Measurements from ENCODE around the gene EEF1G. TPM values are rescaled to one million over a fixed set of nuclear protein-coding genes. Genes with fewer than 3 reads are reported as not detected.
"Not testable (repeated sequence)": the region's sequence is repeated elsewhere in the genome, so short reads cannot be mapped to it uniquely, and the experiment has no call there.

Gene EEF1G
- 928 TPM for total RNA-seq (ENCODE audit: unreplicated experiment)
- long read RNA-seq, transcript EEF1G-201 (10 exons, 1,523 nt): major isoform, 4,248 of 4,486 reads
- long read RNA-seq, transcript EEF1G-203 (9 exons, 2,496 nt): minor isoform, 193 of 4,486 reads
- long read RNA-seq, partial matches to known transcripts: 12 of 4,486 reads
- long read RNA-seq, other reads (novel, unspliced or antisense): 33 of 4,486 reads

GRCh38 chr11:62573592-62574362, at the start of gene EEF1G:
TSS of gene EEF1G (minus strand) at chr11:62573891. CDS start at chr11:62573842, 49 bp downstream.
- H3K4me3 Mint-ChIP-seq (ENCODE audit: unreplicated experiment): peak within 1 kb of the TSS; percentile 99
- H3K27ac Mint-ChIP-seq (ENCODE audit: unreplicated experiment): peak within 1 kb of the TSS; percentile 94
- TF ChIP-seq, protein P1, sequence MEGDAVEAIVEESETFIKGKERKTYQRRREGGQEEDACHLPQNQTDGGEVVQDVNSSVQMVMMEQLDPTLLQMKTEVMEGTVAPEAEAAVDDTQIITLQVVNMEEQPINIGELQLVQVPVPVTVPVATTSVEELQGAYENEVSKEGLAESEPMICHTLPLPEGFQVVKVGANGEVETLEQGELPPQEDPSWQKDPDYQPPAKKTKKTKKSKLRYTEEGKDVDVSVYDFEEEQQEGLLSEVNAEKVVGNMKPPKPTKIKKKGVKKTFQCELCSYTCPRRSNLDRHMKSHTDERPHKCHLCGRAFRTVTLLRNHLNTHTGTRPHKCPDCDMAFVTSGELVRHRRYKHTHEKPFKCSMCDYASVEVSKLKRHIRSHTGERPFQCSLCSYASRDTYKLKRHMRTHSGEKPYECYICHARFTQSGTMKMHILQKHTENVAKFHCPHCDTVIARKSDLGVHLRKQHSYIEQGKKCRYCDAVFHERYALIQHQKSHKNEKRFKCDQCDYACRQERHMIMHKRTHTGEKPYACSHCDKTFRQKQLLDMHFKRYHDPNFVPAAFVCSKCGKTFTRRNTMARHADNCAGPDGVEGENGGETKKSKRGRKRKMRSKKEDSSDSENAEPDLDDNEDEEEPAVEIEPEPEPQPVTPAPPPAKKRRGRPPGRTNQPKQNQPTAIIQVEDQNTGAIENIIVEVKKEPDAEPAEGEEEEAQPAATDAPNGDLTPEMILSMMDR (IDR thresholded peaks at IDR 0.05; ENCODE audit: partially characterized antibody, unreplicated experiment): no peak
- H3K4me1 Mint-ChIP-seq (ENCODE audit: low read depth, unreplicated experiment): peaks cover 16% of the 10 kb centered on the region
- peaks cover 3% of the 10 kb centered on the region for H3K36me3 Mint-ChIP-seq (ENCODE audit: unreplicated experiment)
- H3K27me3 Mint-ChIP-seq (ENCODE audit: unreplicated experiment): peaks cover 8% of the 10 kb centered on the region
- peaks cover 5% of the 10 kb centered on the region for H3K9me3 Mint-ChIP-seq (ENCODE audit: unreplicated experiment)
- DNase-seq: peak; percentile 95

DNA sequence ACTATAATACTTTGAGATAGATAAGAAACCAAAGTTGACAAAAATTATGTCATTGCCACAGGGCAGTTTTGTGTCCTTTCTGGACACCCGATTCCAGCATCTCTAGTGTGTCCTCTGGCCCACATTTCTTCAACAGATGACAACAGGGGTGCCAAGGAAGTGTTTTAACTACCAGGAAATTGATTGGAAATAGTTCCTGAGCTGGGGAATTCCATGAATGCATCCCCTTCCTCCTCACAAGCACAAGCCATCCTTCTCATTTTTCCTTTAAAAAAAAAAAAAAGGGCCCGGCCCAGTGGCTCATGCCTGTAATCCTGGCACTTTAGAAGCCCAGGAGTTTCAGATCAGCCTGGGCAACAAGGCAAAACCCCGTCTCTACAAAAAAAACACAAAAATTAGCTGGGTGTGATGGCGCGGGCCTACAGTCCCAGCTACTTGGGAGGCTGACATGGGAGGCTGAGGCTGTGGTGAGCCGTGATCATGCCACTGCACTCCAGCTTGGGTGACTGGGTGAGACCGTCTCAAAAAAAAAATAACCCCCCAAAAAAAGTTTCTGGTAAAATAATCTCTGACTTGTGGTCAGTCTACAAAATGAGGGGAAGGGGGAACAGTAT, 48.9 kb upstream of the EEF1G start:
- Mint-ChIP-seq H3K4me1 (ENCODE audit: low read depth, unreplicated experiment) (peaks cover 6% of the 10 kb centered on the region), H3K9me3 (ENCODE audit: unreplicated experiment) (peaks cover 14% of the 10 kb centered on the region), H3K36me3 (ENCODE audit: unreplicated experiment) (peaks cover 5% of the 10 kb centered on the region), H3K27me3 (ENCODE audit: unreplicated experiment) (peaks cover 10% of the 10 kb centered on the region), H3K27ac (ENCODE audit: unreplicated experiment) (peak overlapping the region; percentile 82), H3K4me3 (ENCODE audit: unreplicated experiment) (peak overlapping the region; percentile 83)
- TF ChIP-seq, protein P1 (IDR thresholded peaks at IDR 0.05; ENCODE audit: partially characterized antibody, unreplicated experiment): no peak
- no peak for DNase-seq

DNA sequence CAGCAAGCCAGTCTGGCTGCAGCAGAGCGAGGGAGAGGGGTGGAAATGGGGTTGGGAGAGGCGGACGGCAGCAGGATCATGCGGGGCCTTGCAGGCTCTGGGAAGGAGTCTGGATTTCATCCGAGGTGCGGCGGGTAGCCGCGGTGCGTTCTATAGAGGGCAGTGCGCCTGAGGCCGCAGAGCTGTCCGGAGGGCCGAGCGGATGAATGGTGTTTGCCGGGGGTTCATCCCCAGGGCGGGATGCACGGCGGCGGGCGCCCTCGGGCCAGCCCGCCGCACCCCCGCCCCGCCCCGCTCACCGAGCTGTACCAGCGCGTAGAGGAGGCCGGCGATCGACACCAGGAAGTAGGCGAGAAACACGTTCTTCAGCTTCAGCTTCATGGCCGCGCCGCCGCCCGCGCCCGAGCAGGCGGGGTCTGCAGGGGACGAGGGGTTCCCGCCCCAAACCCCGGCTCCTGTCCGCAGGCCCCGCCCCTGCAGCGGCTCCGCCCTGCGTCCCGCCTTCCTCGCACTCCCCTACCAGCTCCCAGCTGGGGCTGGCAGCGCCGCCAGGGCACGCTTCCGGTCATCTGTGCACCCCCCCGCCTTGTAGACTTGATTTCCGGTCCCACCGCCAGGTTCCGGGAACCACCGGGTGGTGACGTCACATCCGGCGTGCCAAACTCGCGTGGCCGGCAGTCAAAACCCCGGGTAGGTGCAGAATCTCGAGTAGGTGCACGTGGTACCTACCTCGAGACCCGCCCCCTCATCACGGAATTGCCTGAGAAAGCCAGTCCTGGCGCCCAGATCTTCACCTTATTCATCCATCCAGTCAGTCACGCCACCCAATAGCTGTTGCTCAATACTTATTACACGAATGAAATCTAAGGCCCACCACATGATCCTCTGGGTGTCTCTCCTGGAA, 48.1 kb upstream of the EEF1G start, which contains the start of gene B3GAT3:
Gene B3GAT3, minus strand, starts transcription at position 420 of the 904 bp plus-strand sequence. Its CDS starts 39 bp downstream, at position 381.
- Mint-ChIP-seq H3K9me3 (ENCODE audit: unreplicated experiment) (peaks cover 14% of the 10 kb centered on the region), H3K36me3 (ENCODE audit: unreplicated experiment) (peaks cover 5% of the 10 kb centered on the region), H3K4me3 (ENCODE audit: unreplicated experiment) (peak within 1 kb of the TSS; percentile 99), H3K4me1 (ENCODE audit: low read depth, unreplicated experiment) (peaks cover 6% of the 10 kb centered on the region), H3K27ac (ENCODE audit: unreplicated experiment) (peak within 1 kb of the TSS; percentile 96), H3K27me3 (ENCODE audit: unreplicated experiment) (peaks cover 10% of the 10 kb centered on the region)
- DNase-seq: peak; percentile 98
- TF ChIP-seq, protein P1 (IDR thresholded peaks at IDR 0.05; ENCODE audit: partially characterized antibody, unreplicated experiment): no peak

DNA sequence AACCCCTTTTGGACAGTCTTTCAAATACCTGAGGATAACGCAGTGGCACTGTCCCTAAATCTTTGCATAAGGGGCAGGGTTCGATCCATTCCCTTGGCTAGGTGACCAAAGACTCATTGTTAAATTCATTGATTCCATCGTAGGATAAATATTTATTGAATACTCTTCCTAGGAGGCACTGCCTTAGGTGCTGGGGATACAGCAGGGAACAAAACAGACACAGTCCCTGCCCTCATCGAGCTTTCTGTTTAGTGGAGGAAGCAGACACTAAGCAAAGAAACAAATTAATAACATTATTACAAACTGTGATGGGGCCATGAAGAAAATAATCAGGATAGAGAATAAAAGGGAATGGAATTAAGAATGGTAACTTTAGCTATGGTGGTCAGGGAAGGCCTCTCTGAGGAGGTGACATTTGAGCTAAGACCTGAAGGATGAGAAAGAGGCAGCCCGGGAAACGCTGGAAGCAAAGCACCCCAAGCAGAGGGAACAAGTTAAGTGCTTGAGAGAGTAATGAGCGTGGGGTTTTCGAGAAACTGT, 47.4 kb upstream of the EEF1G start:
- Mint-ChIP-seq H3K27ac (ENCODE audit: unreplicated experiment) (peak overlapping the region; percentile 96), H3K9me3 (ENCODE audit: unreplicated experiment) (peaks cover 14% of the 10 kb centered on the region), H3K27me3 (ENCODE audit: unreplicated experiment) (peaks cover 10% of the 10 kb centered on the region), H3K4me3 (ENCODE audit: unreplicated experiment) (peak overlapping the region; percentile 99), H3K36me3 (ENCODE audit: unreplicated experiment) (peaks cover 5% of the 10 kb centered on the region), H3K4me1 (ENCODE audit: low read depth, unreplicated experiment) (peaks cover 6% of the 10 kb centered on the region)
- TF ChIP-seq, protein P1 (IDR thresholded peaks at IDR 0.05; ENCODE audit: partially characterized antibody, unreplicated experiment): no peak
- no peak for DNase-seq

DNA sequence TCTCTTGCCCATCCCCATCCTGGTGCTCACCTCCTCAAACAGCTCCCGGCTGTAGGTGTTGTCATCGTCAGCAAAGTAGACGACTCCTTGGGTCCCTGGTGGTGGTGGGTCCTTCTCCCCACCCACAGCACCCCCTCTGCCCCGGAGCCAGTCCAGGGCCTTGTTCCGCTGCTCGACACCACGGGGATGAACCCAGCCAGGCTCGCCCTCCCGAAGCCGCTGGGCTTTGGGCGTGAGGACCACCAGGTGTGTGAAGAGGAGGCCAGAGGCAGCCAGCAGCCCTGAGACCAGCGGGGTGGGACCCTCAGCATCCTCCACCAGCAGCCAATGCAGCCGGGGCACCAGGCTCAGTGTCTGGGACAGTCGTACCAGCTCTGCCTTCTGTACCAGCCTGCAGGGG, 43.3 kb upstream of the EEF1G start:
- not testable (repeated sequence) for H3K4me1 Mint-ChIP-seq (ENCODE audit: low read depth, unreplicated experiment)

More for the DNA sequence above, 43.3 kb upstream of the EEF1G start:
- H3K27ac Mint-ChIP-seq (ENCODE audit: unreplicated experiment); H3K9me3 Mint-ChIP-seq (ENCODE audit: unreplicated experiment); DNase-seq; H3K4me3 Mint-ChIP-seq (ENCODE audit: unreplicated experiment); H3K36me3 Mint-ChIP-seq (ENCODE audit: unreplicated experiment): not testable (repeated sequence)
- peaks cover 12% of the 10 kb centered on the region for H3K27me3 Mint-ChIP-seq (ENCODE audit: unreplicated experiment)
